H9 (cell line): ENCODE results near the gene SMTNL2. TPM values are rescaled to one million over a fixed set of nuclear protein-coding genes. Genes with fewer than 3 reads are reported as not detected.

Source experiments
- DNase-seq: peaks from one replicate; pipeline ENCODE4 v3.0.0-alpha.2; 2017
- H2AFZ ChIP-seq: one replicate; pipeline ENCODE4 v1.6.1; 2013; ENCODE audit warnings: mild to moderate bottlenecking, low read length, control low read depth, moderate library complexity
- H2AK5ac ChIP-seq: 2 replicates; pipeline ENCODE4 v1.6.1; 2013; ENCODE audit warnings: low read length, control low read depth, mixed read lengths; ENCODE audit not compliant: insufficient read length
- H2BK120ac ChIP-seq: one replicate; pipeline ENCODE4 v1.6.1; 2013; ENCODE audit warnings: low read depth, mild to moderate bottlenecking, low read length, control low read depth, inconsistent platforms; ENCODE audit not compliant: poor library complexity, severe bottlenecking
- H2BK12ac ChIP-seq: 2 replicates; pipeline ENCODE4 v1.6.1; 2013; ENCODE audit warnings: low read length, control low read depth, mixed read lengths, low read depth; ENCODE audit not compliant: insufficient read length
- H2BK15ac ChIP-seq: 2 replicates; pipeline ENCODE4 v1.6.1; 2013; ENCODE audit warnings: low read depth, low read length, control low read depth
- H2BK20ac ChIP-seq: one replicate; pipeline ENCODE4 v1.6.1; 2013; ENCODE audit warnings: low read depth, mild to moderate bottlenecking, low read length, control low read depth, inconsistent platforms; ENCODE audit not compliant: poor library complexity, severe bottlenecking
- H2BK5ac ChIP-seq: 2 replicates; pipeline ENCODE4 v1.6.1; 2013; ENCODE audit warnings: low read length, control low read depth, mixed read lengths; ENCODE audit not compliant: insufficient read length
- H3K14ac ChIP-seq: 2 replicates; pipeline ENCODE4 v1.6.1; 2013; ENCODE audit warnings: low read length, control low read depth; ENCODE audit not compliant: insufficient read depth
- H3K18ac ChIP-seq: 2 replicates; pipeline ENCODE4 v1.6.1; 2013; ENCODE audit warnings: low read depth, mild to moderate bottlenecking, mixed read lengths, low read length, control low read depth; ENCODE audit not compliant: insufficient read length
- H3K23ac ChIP-seq: 2 replicates; pipeline ENCODE4 v1.6.1; 2013; ENCODE audit warnings: low read length, control low read depth, mixed read lengths, low read depth; ENCODE audit not compliant: insufficient read length
- H3K23me2 ChIP-seq: 2 replicates; pipeline ENCODE4 v1.6.1; 2013; ENCODE audit warnings: low read depth, mild to moderate bottlenecking, mixed read lengths, low read length, control low read depth; ENCODE audit not compliant: insufficient read length, poor library complexity, severe bottlenecking
- H3K27ac ChIP-seq: 2 replicates; pipeline ENCODE4 v1.5.1; 2013; ENCODE audit warnings: low read length, control low read depth, mixed read lengths, low read depth; ENCODE audit not compliant: insufficient read length
- H3K27me3 ChIP-seq: 2 replicates; pipeline ENCODE4 v1.6.1; 2013; ENCODE audit warnings: low read length, control low read depth, inconsistent platforms; ENCODE audit not compliant: insufficient read depth
- H3K4ac ChIP-seq: 2 replicates; pipeline ENCODE4 v1.6.1; 2013; ENCODE audit warnings: low read depth, mild to moderate bottlenecking, control low read depth, inconsistent platforms, low read length, moderate library complexity
- H3K4me1 ChIP-seq: 2 replicates; pipeline ENCODE4 v1.6.1; 2013; ENCODE audit warnings: low read length, control low read depth, inconsistent platforms; ENCODE audit not compliant: insufficient read depth
- H3K4me2 ChIP-seq: 2 replicates; pipeline ENCODE4 v1.6.1; 2013; ENCODE audit warnings: low read length, control low read depth, mixed read lengths; ENCODE audit not compliant: insufficient read length, insufficient read depth
- H3K56ac ChIP-seq: 2 replicates; pipeline ENCODE4 v1.6.1; 2013; ENCODE audit warnings: low read depth, mild to moderate bottlenecking, mixed read lengths, low read length, control low read depth; ENCODE audit not compliant: insufficient read length
- H3K79me1 ChIP-seq: 2 replicates; pipeline ENCODE4 v1.6.1; 2013; ENCODE audit warnings: low read depth, mild to moderate bottlenecking, moderate library complexity, low read length, control low read depth, inconsistent platforms; ENCODE audit not compliant: insufficient read depth, poor library complexity, severe bottlenecking
- H3K79me2 ChIP-seq: 2 replicates; pipeline ENCODE4 v1.6.1; 2013; ENCODE audit warnings: low read length, control low read depth, inconsistent platforms; ENCODE audit not compliant: insufficient read depth
- H3K9ac ChIP-seq: 2 replicates; pipeline ENCODE4 v1.6.1; 2013; ENCODE audit warnings: low read length, control low read depth, mixed read lengths; ENCODE audit not compliant: insufficient read length; ENCODE audit errors: extremely low read depth
- H3K9me3 ChIP-seq: one replicate; pipeline ENCODE4 v1.6.1; 2013; ENCODE audit warnings: low read depth, low read length, inconsistent platforms; ENCODE audit not compliant: control insufficient read depth
- H3T11ph ChIP-seq: one replicate; pipeline ENCODE4 v1.6.1; 2013; ENCODE audit warnings: mild to moderate bottlenecking, low read length, control low read depth, inconsistent platforms
- H4K20me1 ChIP-seq: one replicate; pipeline ENCODE4 v1.6.1; 2013; ENCODE audit not compliant: control insufficient read depth, insufficient read length, insufficient read depth
- H4K5ac ChIP-seq: 2 replicates; pipeline ENCODE4 v1.6.1; 2013; ENCODE audit warnings: low read depth, mild to moderate bottlenecking, mixed read lengths, low read length, control low read depth; ENCODE audit not compliant: insufficient read length
- H4K8ac ChIP-seq: replicated peaks from 2 replicates; pipeline ENCODE4 v1.6.1; 2013; ENCODE audit warnings: low read length, control low read depth, mixed read lengths, low read depth; ENCODE audit not compliant: insufficient read length
- H4K91ac ChIP-seq: 2 replicates; pipeline ENCODE4 v1.6.1; 2013; ENCODE audit warnings: low read depth, mild to moderate bottlenecking, moderate library complexity, mixed read lengths, low read length, control low read depth; ENCODE audit not compliant: insufficient read length
- H3K27ac Mint-ChIP-seq, 3 experiments: 2 replicates in 2 of 3; 3 replicates in 1 of 3; pipeline ENCODE4 v1.8.0; 2020 to 2021; ENCODE audit warnings: mixed read lengths in 3 of 3, mild to moderate bottlenecking in 1 of 3, moderate library complexity in 1 of 3
- H3K27me3 Mint-ChIP-seq: 2 replicates; pipeline ENCODE4 v1.8.0; 2021; ENCODE audit warnings: low read depth, mild to moderate bottlenecking, moderate library complexity, mixed read lengths
- H3K36me3 Mint-ChIP-seq, 3 experiments: 2 replicates in 2 of 3; 3 replicates in 1 of 3; pipeline ENCODE4 v1.8.0; 2020 to 2021; ENCODE audit warnings: low read depth in 3 of 3, mixed read lengths in 3 of 3; ENCODE audit not compliant: insufficient read depth in 1 of 3
- H3K4me1 Mint-ChIP-seq, 2 experiments: 2 replicates each; pipeline ENCODE4 v1.8.0; 2020; ENCODE audit warnings: mixed read lengths in 2 of 2
- H3K4me3 Mint-ChIP-seq, 2 experiments: 2 replicates in 1 of 2; 3 replicates in 1 of 2; pipeline ENCODE4 v1.8.0; 2020 to 2021; ENCODE audit warnings: mild to moderate bottlenecking in 2 of 2, mixed read lengths in 2 of 2, moderate library complexity in 1 of 2
- H3K9me3 Mint-ChIP-seq, 2 experiments: 2 replicates in 1 of 2; 3 replicates in 1 of 2; pipeline ENCODE4 v1.8.0; 2020; ENCODE audit warnings: mild to moderate bottlenecking in 2 of 2, mixed read lengths in 2 of 2, moderate library complexity in 1 of 2
- CTCF ChIP-seq: fragments of 200-600 bp; sonication (generic); conservative IDR thresholded peaks from 3 replicates; pipeline ENCODE4 v1.8.0; 2021; ENCODE audit warnings: antibody characterized with exemption, mild to moderate bottlenecking
- WGBS: extraction: QIAGEN DNeasy Blood & Tissue Kit; methylation state at CpG from one replicate; pipeline ENCODE4 v1.1.7; 2013; ENCODE audit warnings: missing lambda C conversion rate, low lambda C conversion rate, mixed read lengths; ENCODE audit not compliant: insufficient read length; ENCODE audit errors: extremely low coverage; 5-methylcytosine and 5-hydroxymethylcytosine counted together
- total RNA-seq: library from RNA; stranded (reverse); gene quantifications from 2 replicates; pipeline ENCODE4 v1.2.1, GENCODE V29; 2021

Gene SMTNL2
- total RNA-seq, 1 experiment from 2014 or later: 0.77 TPM

GRCh38 chr17:4558347-4558971 lies 25.9 kb upstream of the SMTNL2 start:
- Histone ChIP-seq H3K9me3 (no peaks in the 10 kb centered on the region), H3K18ac (no peak overlapping the region), H3K56ac (no peak overlapping the region), H2BK120ac (no peak overlapping the region), H3K4ac (no peak overlapping the region), H3K23ac (no peak overlapping the region), H4K8ac (no peak overlapping the region), H2AFZ (no peak overlapping the region), H2BK20ac (no peak overlapping the region), H3K14ac (no peak overlapping the region), H4K5ac (no peak overlapping the region), H3K9ac (no peak overlapping the region), H3K79me2 (peaks cover 9% of the 10 kb centered on the region; the same call in 1 of the 2 replicates), H4K91ac (no peak overlapping the region), H3K79me1 (no peaks in the 10 kb centered on the region), H4K20me1 (no peaks in the 10 kb centered on the region), H2BK12ac (no peak overlapping the region), H3K27me3 (no peaks in the 10 kb centered on the region), H2BK15ac (no peak overlapping the region), H3K23me2 (peaks cover 11% of the 10 kb centered on the region), H2AK5ac (no peak overlapping the region), H2BK5ac (no peak overlapping the region), H3K4me1 (peaks cover 4% of the 10 kb centered on the region; the same call in 1 of the 2 replicates), H3K27ac (no peak overlapping the region), H3K4me2 (no peak overlapping the region), H3T11ph (no peak overlapping the region)
- no peak for DNase-seq
- TF ChIP-seq CTCF: no peak
- peaks cover 30 to 39% of the 10 kb centered on the region in 2 experiments for H3K4me1 Mint-ChIP-seq
- no peaks in the 10 kb centered on the region for H3K9me3 Mint-ChIP-seq
- peaks cover 9 to 17% (median 10%) of the 10 kb centered on the region in 3 experiments for H3K36me3 Mint-ChIP-seq
- H3K27ac Mint-ChIP-seq: peak overlapping the region in 2 of 3 experiments; percentile 16 to 86; a peak in 1 of 7 replicates
- no peak overlapping the region for H3K4me3 Mint-ChIP-seq
- peaks cover 10% of the 10 kb centered on the region; the same call in 1 of the 2 replicates for H3K27me3 Mint-ChIP-seq
- no CpG with 5 or more reads among the region's 24 CpGs for WGBS
